SH-SY5Y (cell line): ENCODE measurements around the gene CTIF.

ENCODE experiments used
- GATA2 ChIP-seq: IDR thresholded peaks from 2 replicates; pipeline ENCODE4 v1.6.1; 2011; ENCODE audit warnings: mild to moderate bottlenecking, low read depth, low read length
- GATA3 ChIP-seq: IDR thresholded peaks from 2 replicates; pipeline ENCODE4 v1.6.1; 2011; ENCODE audit warnings: low read depth, mild to moderate bottlenecking, low read length, moderate library complexity

GRCh38 chr18:48502906-48503305, 35.9 kb upstream of the CTIF start:
- TF ChIP-seq GATA3 (no peak), GATA2 (no peak)
